ENCODE data around the gene SEC16A. TPM values are rescaled to one million over a fixed set of nuclear protein-coding genes. Genes with fewer than 3 reads are reported as not detected.
A peak's percentile ranks its signal among the peaks of the same experiment; 100 is the strongest.

SEC16A gene
- total RNA-seq, 4 donors from 2014 or later, result 31.2 to 49.1 (median 38.6) TPM

DNA sequence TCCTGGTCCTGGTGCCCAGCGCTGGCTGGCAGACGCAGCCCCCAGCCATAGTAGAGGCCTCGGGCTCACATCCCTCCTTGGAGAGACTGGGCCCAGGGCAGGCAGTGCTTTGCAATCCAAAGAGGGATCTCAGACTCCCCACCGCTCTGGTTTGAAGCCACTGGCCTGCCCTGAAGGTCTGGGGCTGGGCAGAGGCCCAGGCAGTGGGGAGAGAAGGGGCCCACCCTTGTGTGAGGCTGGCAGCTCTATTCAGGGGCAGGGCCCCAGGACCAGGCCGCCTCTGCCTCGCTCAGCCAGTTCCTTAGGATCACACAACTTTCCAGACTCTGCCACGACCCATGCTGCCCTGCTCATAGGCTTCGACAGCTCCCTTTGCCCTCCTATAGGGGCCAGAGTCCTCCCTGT is 10.7 kb upstream of the SEC16A start:
- intact Hi-C loops (cut with DNase I), result no loop called here
- TF ChIP-seq, protein P1, sequence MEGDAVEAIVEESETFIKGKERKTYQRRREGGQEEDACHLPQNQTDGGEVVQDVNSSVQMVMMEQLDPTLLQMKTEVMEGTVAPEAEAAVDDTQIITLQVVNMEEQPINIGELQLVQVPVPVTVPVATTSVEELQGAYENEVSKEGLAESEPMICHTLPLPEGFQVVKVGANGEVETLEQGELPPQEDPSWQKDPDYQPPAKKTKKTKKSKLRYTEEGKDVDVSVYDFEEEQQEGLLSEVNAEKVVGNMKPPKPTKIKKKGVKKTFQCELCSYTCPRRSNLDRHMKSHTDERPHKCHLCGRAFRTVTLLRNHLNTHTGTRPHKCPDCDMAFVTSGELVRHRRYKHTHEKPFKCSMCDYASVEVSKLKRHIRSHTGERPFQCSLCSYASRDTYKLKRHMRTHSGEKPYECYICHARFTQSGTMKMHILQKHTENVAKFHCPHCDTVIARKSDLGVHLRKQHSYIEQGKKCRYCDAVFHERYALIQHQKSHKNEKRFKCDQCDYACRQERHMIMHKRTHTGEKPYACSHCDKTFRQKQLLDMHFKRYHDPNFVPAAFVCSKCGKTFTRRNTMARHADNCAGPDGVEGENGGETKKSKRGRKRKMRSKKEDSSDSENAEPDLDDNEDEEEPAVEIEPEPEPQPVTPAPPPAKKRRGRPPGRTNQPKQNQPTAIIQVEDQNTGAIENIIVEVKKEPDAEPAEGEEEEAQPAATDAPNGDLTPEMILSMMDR (IDR thresholded peaks at IDR 0.05), result no peak
- no peak for TF ChIP-seq POLR2A (IDR thresholded peaks at IDR 0.05)
- Histone ChIP-seq H3K9me3 (no peaks in the 10 kb centered on the region), H3K36me3 (peaks cover 22 to 45% (median 24%) of the 10 kb centered on the region in 3 donors), H3K27ac (peak overlapping the region in 1 of 4 donors; percentile 5), H3K4me3 (no peak overlapping the region), H3K27me3 (peaks cover 0 to 7% (median 0%) of the 10 kb centered on the region in 4 donors), H3K4me1 (peaks cover 0 to 7% (median 0%) of the 10 kb centered on the region in 3 donors)
- DNase-seq, result no peak
- 70 to 87% methylated on average over 3 to 5 of the region's 8 CpGs for WGBS, 2 donors

DNA sequence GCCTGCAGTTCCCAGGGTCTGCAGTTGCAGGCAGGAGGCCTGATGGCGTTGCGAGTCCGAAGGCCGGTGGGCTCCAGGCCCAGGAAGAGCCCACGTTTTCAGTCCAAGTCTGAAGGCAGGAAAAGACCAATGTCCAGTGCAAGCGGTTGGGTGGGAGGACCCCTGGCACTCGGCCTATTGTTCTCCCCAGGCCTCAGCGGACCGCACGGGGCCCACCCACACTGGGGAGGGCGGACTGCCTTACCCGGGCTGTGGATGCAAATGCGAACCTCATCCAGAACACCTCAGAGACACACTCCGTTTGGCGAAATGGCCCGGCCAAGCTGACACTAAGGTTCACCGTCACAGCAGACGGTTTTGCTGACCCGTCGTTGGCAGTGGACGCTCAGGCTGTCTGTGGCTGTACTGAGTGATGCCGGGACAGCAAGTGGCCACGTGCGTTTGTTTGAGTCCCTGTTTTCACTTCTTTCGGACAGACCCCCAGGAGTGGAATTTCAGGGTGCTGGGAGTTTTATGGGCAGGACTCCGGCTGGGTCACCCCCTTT is 10.2 kb upstream of the SEC16A start:
- Histone ChIP-seq H3K9me3 (no peaks in the 10 kb centered on the region), H3K4me1 (peaks cover 0 to 12% (median 0%) of the 10 kb centered on the region in 3 donors), H3K27ac (peak overlapping the region in 1 of 4 donors; percentile 5), H3K36me3 (peaks cover 17 to 40% (median 19%) of the 10 kb centered on the region in 3 donors), H3K4me3 (no peak overlapping the region), H3K27me3 (peaks cover 0 to 8% (median 0%) of the 10 kb centered on the region in 4 donors)
- DNase-seq, result no peak
- 60 to 76% methylated on average over 1 to 7 of the region's 26 CpGs for WGBS, 2 donors
- intact Hi-C loops (cut with DNase I), result no loop called here
- TF ChIP-seq, protein P1 (IDR thresholded peaks at IDR 0.05), result no peak
- no peak for TF ChIP-seq POLR2A (IDR thresholded peaks at IDR 0.05)

DNA sequence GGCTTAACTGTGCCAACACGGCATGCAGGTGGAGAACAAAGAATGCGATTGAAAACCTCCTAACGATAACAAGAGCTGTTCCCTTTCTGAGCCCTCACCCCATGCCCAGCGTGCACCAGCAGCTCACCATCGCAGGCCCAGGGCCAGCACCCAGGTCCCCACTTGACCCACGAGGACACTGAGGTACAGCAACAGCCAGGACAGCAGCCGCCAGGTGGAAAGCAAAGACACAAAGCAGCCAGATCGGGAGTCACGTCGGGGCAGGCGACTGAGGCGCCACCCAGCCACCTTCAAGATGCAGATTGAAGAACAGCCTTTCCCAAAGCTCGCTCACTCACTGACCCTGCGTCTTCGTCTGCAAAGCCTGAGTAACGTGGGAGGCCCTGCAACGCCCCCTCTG is 6.9 kb upstream of the SEC16A start:
- peaks cover 5 to 23% (median 9%) of the 10 kb centered on the region in 3 donors for H3K4me1 ChIP-seq
- intact Hi-C loops (cut with DNase I), result loop anchor here (5.0 kb wide), 1 partner anchor 53 kb away; no protein-coding TSS in a partner anchor
- TF ChIP-seq POLR2A (IDR thresholded peaks at IDR 0.05), result no peak
- TF ChIP-seq, protein P1 (IDR thresholded peaks at IDR 0.05), result no peak
- no peak overlapping the region for H3K4me3 ChIP-seq
- H3K27me3 ChIP-seq, result peaks cover 0 to 16% (median 0%) of the 10 kb centered on the region in 4 donors
- H3K27ac ChIP-seq, result no peak overlapping the region
- H3K9me3 ChIP-seq, result no peaks in the 10 kb centered on the region
- peaks cover 0 to 8% (median 0%) of the 10 kb centered on the region in 3 donors for H3K36me3 ChIP-seq
- no peak for DNase-seq
- 61 to 70% methylated on average over 11 to 12 of the region's 17 CpGs for WGBS, 2 donors

DNA sequence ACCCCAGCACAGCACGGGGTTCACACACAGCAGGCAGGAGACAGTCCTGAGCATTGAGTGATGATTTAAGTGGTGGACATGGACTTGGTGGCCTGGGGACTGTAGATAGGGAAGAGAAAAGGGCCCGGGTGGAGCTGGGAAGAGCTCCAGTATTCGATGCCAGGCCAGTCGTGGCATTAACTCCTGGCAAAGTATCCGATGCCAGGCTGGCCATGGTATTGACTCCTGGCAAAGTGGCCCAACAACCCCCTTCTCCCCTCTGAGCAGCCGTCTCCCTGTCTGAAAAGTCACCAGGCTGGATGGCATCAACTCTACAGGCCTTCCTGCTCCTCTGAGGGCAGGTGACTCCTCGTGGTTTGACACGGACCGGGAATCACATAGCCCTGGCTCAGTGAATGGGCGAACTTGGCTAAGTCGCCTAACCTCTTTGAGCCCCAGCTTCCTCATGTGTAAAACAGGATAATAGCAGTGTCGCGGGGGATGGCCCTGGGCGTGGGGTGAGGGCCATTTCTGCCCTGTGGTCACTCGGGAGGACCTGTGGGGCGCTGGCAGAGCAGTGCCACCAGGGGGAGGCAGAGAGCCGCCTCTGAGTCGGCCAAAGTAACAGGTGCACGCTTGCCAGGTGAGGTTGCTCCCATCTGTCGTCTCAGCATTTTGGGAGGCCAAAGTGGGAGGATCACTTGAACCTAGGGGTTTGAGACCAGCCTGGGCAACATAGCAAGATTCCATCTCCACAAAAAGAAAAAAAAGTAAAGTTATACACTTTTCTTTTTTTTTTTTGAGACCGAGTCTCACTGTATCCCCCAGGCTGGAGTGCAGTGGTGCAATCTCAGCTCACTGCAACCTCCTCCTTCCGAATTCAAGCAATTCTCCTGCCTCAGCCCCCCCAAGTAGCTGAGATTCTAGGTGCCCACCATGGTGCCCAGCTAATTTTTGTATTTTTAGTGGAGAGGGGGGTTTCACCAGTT is 5.7 kb upstream of the SEC16A start:
- no peaks in the 10 kb centered on the region for H3K9me3 ChIP-seq
- H3K27me3 ChIP-seq, result peaks cover 0 to 16% (median 0%) of the 10 kb centered on the region in 4 donors
- no peak for TF ChIP-seq POLR2A (IDR thresholded peaks at IDR 0.05)
- TF ChIP-seq, protein P1 (IDR thresholded peaks at IDR 0.05), result peak; percentile 88 to 99 (median 98)
- no peak overlapping the region for H3K27ac ChIP-seq
- no peaks in the 10 kb centered on the region for H3K36me3 ChIP-seq
- no peak for DNase-seq
- 30 to 34% methylated on average over 10 to 14 of the region's 22 CpGs for WGBS, 2 donors
- peaks cover 14 to 29% (median 19%) of the 10 kb centered on the region in 3 donors for H3K4me1 ChIP-seq
- intact Hi-C loops (cut with DNase I), result loop anchor here (5.0 kb wide), 1 partner anchor 54 kb away; no protein-coding TSS in a partner anchor
- H3K4me3 ChIP-seq, result no peak overlapping the region
